Right kidney (tissue), 1 donor: ENCODE measurements around the gene C10orf71.

ENCODE experiments used
- DNase-seq: peaks from one replicate; pipeline ENCODE4 v3.0.0-alpha.2; 2016

The C10orf71 gene

DNA sequence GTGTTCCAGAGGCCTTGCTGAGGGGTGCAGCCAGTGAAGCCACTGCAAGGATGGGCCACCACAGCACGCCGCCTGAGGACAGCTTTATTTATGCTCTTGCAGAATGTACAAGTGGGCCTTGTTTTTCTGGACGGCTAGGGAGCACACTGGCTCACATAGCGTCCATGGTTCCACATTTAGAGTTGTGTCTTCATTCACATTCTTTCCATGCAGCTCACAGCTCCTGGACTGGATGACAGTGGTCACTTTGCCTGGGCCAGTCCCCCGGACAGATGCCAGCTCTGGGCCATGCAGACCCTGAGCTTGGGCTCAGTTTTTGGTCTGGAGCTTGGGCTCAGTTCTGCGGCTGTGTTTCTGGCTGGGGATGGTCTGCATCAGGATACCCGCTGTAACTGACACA, 2.6 kb upstream of the C10orf71 start:
- no peak for DNase-seq

DNA sequence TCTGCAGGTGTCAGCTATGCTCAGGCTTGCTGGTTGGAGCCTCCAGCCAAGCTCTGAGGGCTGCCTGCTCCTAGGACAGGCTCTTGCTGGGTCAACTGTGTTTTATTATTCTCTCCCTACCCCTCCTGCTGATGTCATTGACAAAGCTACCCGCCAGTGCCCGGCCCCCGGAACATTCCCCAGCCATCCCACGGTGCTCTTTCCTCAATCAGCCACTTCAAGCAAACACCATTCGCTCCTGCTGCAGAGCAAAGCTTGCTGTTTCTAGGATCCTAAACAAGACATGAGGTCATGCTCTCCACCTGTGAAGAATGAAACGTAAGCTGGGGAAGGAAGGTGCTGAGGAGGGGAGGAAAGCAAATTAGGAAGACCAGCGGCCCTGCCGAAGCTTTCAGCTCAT, 2.1 kb upstream of the C10orf71 start:
- no peak for DNase-seq

DNA sequence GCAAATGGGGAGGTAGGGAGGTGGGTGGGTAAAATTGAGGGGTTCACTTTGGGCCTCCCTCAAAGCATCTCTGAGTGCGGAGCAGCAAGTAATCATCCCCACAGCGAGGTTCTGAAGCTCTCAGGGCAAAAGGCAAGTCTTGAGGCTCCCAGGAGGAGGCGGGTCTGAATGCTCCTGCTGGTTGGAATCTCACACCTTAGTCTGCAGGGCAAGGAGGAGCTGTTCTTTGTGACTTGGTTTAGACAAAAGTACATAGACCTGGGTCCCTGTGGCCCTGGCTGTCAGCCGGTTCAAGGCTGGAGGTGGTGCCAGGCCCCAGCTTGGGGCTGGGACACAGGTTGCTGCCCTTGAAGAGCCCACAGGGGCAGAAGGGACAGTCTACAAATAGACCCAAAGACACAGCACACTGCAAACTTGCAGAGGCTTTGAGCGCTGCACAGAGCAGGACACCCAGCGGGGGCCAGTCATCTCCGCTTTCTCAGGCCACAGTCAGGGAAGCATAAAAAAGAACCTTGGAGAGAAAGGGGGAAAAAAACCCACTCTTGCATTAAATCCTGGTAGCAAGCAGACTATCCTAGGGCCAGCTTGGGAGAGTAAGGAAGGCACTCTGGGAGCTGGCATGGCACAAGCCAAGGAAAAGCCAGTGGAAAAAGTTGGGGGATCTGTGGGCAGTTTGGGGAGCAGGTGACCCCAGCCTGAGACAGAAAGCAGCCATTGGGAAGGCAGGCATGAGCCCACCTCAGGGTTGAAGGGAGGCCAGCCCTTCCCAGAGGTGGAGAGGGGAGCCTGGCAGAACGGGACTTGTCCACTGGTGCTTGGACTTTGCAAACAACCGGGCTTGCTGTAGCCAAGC, 926 bp upstream of the C10orf71 start:
- DNase-seq = peak; percentile 23

DNA sequence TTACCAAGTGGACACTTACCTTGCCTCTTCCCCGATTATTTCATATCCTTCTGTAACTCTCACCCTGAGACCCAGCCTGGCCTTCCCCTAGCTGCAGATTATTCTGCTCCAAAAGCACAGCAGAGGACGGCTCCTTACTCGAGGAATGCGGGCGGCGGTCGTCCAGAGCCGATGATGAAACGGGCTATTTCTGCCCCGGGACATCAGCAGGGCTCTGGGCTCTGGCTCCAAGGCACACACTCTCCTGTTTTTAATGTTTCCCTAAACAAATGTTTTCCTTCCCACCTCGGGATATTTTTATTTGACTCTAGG, 343 bp upstream of the C10orf71 start:
- no peak for DNase-seq

DNA sequence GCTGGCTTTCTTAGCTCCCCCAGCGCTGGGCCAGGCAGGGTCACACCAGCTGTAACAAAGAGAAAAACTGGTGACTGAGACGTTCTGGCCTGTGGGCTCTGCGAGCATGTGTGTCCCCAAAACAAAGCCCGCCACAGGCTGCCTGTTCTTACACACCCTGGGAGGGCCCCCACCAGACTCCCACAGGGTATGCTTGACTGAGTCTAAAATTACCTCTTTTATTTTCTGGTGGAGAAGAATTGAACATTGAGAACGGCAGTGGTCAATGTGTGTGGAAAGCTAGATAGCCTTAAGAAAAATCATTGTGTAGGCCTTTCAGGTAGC, 808 bp downstream of the C10orf71 start:
- DNase-seq = peak; percentile 25

DNA sequence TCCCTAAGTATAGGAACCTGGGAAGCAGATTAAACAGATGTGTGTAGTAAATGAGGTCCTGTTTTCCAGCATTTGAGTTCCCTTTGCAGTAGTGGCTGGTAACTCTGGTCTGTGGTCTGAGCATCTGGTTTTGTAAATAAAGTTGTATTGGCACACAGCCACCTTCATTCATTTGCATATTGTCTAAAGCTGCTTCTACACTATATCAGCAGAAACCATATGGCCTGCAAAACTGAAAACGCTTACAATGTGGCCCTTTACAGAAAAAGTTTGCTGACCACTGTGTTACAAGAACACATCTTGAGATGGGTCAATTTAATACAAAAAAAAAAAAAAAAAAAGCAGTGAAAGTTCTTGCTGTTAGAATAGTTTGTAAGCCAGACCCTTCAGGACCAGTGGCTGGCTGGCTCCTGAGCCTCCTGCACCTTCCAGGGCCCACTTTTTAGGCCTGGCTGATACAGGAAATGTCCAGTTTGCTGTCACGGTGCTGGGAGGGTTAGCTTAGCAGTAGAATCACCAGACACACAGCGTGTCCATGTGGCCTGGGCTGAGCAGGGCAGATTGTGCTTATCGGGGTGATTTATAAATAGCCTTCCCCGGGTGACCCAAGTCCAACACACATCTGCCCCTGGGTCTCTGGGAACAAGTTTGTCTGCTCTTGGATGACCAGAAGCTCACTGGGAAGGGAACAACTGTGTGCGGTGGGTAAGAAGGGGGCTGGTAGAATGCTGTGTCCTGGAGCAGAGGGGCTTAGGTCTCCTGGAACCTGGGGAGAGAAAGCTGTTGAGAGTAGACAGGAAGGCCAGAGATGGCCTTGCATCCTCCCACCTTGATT, 1.4 kb downstream of the C10orf71 start:
- DNase-seq = no peak

DNA sequence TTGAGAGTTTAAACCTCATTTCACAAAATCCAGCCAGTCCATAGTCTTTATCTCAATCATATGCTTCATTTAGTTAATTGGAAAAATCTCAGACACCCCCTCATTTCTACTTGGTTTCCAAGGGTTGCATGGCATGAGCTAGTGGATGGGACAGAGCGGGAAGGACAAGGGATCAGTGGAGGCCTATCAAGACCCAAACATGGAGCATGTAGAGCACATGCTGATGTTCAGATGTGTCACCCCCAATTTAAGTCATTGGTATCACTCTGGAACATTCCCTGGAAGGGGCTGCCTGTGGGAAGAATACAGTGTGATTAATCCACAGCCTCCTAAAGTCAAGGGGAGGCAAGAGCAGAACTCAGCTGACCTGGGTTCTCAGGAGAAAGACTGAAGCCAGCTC, 2.3 kb downstream of the C10orf71 start:
- no peak for DNase-seq

DNA sequence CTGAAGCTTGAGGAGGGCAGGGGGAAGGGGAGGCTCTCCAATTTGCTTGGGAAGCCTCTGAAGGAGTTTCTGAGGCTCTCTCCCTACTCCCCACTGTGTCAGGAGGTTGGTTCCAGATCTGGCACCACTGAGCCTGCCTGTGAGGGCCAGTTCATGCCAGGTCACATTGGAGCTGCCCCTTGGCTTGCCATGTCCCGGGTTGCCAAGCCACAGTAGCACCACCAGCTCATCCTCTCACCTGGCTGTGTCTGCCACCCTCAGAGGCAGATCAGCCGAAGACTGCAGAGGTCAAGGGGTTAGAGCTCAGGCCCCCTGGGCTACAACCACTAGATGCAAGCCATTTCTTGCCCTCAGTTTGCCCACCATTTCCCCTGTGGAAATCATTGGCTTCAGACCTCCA, 3.1 kb downstream of the C10orf71 start:
- DNase-seq = no peak

DNA sequence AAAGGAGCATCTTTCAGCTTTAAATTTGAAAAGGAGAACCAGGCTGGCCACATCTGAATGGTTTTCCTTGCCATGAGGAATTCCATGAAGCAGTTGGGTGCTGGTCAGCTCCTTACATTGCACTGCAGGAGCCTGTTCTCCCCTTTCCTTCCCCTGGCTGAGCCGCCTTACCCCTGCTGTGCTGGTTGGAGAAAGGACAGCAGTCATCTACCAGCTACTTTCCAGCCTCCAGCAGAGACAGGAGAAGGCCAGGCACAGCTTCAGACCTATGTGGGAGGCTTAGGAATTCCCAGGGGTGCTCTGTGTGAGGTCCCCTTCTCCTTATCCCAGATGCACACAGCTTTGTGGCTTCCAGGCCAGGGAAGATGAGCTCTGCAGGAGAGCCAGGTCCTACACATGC, 4.7 kb downstream of the C10orf71 start:
- DNase-seq = no peak

DNA sequence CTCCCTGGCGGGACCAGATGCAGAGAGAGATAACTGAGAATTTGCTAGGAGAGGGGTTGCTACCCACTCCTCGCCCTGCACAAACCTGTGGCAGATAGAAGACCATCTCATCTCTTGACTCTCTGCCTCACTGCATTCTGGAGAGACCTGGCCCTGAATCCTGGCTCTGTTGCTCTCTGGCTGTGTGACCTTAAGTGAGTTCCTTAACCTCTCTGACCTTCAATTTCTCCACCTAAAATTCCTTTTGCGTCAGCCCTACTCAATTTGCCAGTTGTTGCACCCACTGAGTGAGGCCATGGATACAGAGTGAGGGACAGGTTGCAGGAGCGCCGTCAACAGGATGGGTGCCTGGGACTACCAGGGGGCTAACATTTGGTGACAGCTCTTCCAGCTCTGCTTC, 5.2 kb downstream of the C10orf71 start:
- no peak for DNase-seq

DNA sequence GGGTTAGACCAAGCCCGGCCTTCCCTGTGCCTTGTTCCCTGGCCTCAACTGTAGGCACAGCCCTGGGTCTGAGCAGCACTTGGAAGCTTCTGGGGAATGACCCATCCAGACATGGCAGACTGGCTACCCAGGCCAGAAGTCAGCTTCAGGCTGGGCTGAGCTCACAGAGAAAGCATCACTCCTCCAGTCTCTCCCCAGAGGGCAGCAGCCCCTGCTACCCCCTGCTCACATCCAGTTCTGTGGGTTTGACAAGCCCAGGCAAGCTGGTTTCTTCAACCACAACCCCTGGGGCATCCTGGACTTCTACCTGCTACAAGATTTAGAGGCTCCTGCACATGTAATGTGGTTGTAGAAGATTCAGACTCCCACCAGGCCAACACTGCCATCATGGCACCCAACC, 9.0 kb downstream of the C10orf71 start:
- DNase-seq = no peak

DNA sequence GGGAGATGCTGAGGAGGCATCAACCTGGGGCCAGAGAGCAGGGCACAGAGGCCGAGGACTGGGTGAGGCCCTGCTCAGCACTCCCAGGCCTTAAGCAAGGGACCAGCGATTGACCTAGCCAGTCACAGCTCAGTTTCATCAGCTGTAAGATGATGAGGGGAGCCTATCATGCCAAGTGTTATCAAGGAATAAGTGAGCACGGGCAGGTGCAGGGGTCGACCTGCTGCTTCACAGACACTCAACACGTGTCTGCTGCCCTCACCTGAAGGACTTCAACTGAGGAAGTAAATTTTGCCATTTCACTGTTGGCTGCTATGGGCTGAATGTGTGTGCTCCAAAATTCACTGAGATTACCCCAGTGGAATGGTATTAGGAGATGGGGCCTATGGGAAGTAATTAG, 9.9 kb downstream of the C10orf71 start:
- no peak for DNase-seq

DNA sequence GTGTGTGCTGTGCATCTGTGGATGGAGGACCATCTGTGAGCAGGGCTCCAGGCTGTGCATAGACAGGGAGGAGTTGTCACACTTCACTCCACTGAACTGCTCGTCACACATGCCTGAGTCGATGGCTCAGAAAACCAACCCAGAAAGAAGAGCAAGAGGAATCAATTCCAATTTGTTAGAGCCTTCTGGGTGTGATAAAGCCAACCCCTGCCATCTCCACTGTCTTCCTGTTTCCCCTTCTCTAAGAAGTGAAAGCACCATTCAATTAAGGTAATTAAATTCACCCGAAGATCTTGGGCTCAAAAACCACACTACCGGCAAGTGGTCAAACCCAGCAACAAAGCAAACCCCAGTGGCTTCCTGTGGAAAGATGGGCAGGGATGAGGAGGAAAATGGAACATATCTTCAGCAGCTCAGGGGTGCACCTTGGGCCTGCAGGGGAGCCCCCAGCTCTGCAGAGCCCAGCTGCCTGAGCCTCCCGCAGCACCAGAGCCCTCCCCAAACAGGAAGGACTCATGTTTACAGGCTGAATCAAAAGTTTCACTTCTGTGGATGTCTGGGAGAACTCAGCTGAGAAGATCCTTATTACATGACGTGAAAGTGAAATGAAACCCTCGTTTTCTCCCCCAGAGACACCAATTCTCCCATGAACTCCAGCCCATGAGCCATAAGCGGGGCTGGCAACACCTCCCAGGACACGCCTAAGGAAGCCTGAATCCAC, 10.9 kb downstream of the C10orf71 start:
- no peak for DNase-seq

DNA sequence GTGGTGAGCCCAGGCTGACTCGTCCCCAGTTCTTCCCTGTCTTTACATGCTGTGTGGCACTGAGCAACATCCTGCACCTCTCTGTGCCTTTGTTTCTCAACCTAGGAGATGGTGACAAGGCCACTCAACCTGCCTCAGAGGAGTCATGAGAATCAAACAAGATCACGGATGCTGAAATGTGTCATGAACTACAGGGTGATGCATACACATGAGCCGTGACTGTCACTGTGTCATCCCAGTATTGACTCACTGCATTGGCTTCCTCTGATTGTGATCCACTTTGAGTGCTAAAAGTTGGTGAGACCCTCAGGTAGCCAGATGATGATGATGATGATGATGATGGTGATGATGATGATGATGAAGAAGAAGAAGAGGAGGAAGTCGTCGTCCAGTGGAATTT, 11.5 kb downstream of the C10orf71 start:
- DNase-seq = no peak

DNA sequence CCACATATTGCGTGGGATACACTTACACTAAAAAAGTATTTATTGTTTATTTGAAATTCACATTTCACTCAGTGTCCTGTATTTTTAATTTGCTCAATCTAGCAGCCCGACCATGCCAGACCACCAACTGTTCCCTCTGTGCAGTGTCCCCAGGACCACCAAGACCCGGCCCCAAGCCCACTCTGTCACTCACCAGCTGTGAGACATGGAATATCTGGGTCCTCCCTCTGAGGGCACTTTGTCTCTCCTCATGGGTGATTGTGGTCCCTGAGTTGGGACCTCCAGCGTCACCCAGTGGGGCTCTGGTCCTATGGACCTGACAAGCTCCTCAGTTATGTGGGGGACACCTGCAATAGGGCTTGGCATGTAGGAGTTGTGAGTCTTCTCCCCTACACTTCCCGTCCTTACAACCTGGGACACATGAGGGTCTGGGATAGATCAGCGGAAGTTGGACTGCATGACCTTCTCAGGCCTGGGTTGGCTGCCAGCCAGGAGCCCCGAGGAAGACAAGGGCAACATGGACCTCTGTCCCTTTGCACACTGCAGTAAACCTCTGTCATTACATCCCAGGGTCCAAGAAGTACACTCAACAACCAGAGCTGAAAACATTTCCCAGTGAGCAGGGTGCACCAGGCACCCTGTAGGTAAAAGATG, 12.1 kb downstream of the C10orf71 start:
- DNase-seq = no peak

DNA sequence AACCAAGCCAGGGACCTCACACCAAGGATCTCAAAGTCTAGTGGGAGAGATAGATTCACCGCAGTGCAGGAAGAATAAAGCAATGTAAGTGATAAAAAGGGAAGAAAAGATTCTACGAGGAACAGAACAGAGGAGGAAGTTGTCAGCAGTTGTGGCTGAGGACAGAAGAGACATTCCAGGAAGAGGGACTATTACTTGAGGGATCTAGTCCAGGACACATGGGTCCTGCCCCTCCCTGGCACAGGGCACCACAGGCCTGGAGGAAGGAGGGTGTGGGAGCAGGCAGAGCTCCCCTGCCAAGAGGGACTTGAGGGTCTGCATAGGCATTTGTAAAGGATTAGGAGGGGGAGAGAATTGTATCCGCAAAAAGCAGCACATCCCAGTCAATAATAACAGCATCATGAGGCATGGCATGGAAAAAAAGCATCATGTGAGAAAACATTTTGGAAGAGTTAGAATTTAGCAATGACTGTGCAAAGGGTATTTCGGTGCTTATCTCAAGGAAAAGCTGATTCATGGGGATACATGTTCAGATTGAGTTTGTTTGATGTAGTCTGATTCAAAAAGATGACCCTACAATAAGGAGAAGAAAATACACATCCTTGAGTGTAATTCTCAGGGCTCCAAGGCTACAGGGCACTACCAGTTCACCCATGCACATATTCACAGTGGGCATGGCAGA, 12.7 kb downstream of the C10orf71 start:
- no peak for DNase-seq

DNA sequence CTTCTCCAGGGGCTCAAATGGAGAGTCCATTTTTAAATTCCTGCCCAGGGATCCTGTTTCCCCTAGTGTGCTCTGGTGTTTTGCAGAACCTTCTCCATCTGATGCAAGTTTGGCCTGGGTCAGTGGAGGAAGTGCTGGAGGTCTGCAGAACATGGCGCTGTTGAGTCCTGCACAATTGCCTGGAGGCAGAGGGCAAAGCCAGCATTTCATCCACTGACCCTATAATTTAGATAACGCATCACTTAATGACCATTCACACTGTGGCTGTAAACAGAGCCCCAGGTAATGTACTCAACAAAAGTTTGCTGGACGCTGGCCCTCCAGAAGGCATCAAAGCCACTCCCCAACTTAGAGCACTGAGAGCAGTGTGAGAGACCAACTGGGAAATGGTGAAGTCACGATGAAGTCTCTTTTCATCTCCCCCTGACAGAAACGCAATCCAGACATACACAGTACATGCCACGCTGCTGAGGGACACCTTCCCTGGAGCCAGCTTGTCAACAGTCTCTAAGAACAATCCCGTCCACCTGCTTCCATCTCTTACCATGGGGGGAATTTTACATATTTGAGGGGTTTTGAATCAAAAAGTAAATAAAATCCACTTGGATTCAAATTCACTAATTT, 13.4 kb downstream of the C10orf71 start:
- DNase-seq = no peak

DNA sequence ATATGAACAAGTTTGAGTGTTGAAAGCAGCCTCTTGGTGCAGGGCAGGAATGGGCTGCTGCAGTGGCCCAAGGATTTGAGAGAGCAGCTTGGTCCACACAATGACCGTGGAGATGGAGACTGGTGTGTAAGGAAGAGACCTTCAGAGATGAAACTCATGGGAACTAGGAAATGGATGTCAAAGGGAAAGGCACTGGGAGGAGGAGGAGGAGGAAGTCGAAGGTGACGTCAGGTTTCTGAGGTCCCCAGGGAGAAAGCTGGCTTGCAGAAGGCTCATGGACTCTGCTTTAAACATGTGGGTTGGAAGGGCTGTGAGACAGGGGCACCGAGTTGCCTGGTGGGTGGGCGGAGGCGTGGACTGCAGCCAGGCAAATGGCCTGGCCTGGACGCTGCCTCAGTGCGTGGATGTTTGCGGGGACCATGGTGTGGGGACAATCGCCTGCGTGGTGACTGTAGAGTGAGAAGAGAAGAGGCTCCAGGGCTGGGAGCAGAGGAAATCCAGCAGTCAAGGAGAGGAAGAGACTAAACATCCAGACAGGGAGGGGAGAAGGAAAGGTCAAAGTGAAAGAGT, 14.6 kb downstream of the C10orf71 start:
- DNase-seq = no peak

DNA sequence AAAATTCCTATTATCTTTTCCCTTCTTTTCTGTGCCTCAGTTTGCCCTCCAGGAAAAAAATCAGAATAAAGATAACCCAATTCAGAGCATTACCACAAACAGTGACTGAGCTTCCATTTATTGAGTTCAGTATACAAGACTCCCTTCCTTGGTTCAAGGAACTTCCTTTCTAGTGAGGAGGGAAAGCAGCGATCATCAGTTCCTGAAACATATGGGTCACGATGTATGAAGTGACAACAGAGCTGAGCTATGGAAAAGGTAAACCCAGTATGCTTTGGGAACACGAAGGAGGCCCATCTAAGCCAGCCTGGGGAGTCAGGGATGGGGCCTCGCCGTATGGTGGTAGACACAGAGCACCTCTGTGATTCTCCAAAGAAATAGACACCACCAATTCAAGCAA, 15.8 kb downstream of the C10orf71 start:
- DNase-seq = no peak

DNA sequence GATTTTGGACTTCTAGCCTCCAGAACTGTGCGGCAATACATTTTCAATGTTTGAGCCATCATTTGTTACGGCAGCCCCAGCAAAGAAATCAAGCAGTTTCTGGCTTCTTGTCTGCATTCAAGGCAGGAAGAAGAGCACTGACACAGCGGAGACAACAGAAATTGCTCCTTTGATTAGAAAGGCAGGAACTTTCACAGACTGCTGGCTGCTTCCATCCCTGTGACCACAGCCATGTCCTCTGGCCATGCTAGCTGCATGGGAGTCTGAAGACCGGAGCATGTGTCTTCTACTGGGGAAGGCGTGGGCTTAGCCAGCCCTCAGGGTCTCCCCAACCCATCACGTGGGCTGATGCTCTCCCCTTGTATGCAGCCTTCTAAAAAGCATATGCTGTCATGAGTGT, 19.1 kb downstream of the C10orf71 start:
- no peak for DNase-seq

DNA sequence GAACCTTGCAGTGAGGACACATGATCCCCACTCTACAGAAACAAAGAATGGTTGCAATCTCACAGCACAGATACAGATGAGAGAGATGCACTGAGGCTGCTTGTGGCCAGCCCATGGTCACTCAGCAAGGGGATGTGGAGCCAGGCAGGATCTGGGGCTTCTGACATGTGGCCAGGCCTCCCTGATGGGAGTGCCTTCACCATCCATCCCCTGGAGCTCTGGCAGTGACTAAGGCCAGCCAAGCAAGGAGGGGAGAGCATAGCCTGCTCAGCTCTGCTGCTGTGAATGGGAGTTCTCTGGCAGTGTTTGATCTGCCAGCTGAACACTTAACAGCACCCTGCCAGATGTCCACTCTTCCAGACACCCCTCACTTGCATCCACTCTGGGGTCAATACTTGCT, 19.8 kb downstream of the C10orf71 start:
- no peak for DNase-seq

DNA sequence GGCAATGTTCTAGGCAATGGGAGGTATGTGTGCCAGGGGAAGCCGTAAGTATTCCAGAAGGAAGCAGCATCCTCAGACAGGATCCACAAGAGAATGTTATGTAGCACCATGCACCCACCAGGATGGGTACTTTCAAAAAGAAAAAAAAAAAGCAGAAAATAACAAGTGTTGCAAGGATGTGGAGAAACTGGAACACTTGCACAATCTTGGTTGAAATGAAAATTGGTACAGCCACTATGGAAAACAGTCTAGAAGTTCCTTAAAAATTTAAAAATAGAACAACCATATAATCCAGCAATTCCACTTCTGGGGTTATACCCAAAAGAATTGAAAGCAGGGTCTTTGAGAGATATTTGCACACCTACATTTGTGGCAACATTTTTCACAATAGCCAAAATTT, 20.2 kb downstream of the C10orf71 start:
- no peak for DNase-seq
